Astrocyte (in vitro differentiated cells and primary cell): ENCODE results near the gene TP53BP1.

Source experiments
- CTCF ChIP-seq: IDR thresholded peaks from 2 replicates; pipeline ENCODE4 v1.5.1; 2011; ENCODE audit warnings: low read depth, mild to moderate bottlenecking, inconsistent platforms, low read length, moderate library complexity; ENCODE audit not compliant: insufficient read depth
- EZH2 ChIP-seq: IDR thresholded peaks from 2 replicates; pipeline ENCODE4 v1.6.1; 2012; ENCODE audit warnings: mild to moderate bottlenecking, low read length, inconsistent platforms; ENCODE audit not compliant: insufficient read depth

GRCh38 chr15:43446344-43446743, 46.6 kb downstream of the TP53BP1 start:
- TF ChIP-seq CTCF (no peak), EZH2 (no peak)
